AG08395 (cell line): ENCODE results near the gene EEF1A2.

ENCODE experiments used
- DNase-seq: peaks from one replicate; pipeline ENCODE4 v3.0.0; 2012; ENCODE audit warnings: mixed read lengths, low spot score

Gene EEF1A2

GRCh38 chr20:63500151-63500901 is 1.4 kb upstream of the EEF1A2 start:
- DNase-seq = no peak

GRCh38 chr20:63499338-63499969 is 571 bp upstream of the EEF1A2 start:
- DNase-seq = no peak

- peak; percentile 54 for DNase-seq
These were observed 642 bp downstream of the EEF1A2 start for GRCh38 chr20:63497946-63498935.

DNA sequence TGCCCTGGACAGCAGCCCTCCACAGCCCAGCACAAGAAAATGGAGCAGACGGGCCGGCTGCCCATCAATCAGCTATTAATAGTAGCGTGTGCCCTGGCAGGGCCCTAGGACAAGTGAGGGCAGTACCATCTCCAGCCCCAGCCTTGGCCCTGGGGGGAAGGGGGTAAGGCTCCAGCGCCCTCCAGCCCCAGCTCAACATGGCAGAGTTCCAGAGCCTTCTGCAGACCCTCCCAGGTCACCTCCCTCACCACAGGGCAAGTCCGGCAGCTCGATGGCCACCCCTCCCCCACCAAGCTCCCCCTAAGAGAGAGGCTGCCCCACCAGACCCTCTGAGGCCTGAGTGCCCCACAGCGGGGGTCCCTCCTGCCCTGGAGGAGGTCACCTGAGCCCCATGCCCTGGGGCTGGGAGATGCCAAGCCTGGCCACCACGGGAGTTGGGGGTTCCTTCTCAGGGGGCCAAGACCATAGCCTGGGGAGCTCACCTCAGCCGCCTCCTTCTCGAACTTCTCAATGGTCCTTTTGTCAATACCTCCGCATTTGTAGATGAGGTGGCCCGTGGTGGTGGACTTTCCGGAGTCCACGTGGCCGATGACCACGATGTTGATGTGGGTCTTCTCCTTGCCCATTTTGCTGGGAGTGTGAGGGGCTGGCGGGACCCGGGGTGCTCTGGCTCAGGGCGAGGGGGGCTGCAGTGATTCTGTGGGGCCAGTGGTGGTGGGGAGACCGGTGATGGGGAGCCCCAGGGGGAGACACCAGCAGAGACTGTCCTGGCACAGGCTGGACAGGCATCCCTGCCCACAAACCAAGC is 1.5 kb downstream of the EEF1A2 start:
- no peak for DNase-seq

GRCh38 chr20:63496596-63497120 is 2.2 kb downstream of the EEF1A2 start:
- DNase-seq = no peak

- peak; percentile 72 for DNase-seq
These were observed 2.9 kb downstream of the EEF1A2 start for GRCh38 chr20:63495741-63496595.

- no peak for DNase-seq
These were observed 3.6 kb downstream of the EEF1A2 start for GRCh38 chr20:63495167-63495720.

GRCh38 chr20:63494420-63495166 is 4.3 kb downstream of the EEF1A2 start:
- no peak for DNase-seq

GRCh38 chr20:63494084-63494419 is 4.8 kb downstream of the EEF1A2 start:
- no peak for DNase-seq

DNA sequence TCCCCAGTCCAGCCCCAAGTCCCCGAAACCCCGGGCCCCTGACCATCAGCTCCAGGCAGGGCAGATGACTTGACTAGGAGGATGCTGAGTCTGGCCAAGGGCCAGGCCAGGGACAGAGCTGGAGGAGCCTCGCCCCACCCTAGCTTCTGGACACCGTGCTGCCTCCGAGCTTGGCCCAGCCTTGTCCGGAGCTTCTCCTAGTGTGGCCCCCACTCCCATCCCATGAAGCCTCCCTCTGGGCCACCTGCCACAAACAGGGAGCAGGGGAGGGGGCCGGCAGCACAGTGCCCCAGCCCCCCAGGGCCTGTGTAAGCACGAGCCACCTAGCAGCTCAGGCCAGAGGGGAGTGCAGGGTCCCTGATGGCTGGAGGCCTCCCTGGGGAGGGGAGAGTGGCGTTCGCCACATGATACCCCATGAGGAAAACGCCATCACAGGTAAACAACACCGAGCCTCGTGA is 5.3 kb downstream of the EEF1A2 start:
- no peak for DNase-seq

DNA sequence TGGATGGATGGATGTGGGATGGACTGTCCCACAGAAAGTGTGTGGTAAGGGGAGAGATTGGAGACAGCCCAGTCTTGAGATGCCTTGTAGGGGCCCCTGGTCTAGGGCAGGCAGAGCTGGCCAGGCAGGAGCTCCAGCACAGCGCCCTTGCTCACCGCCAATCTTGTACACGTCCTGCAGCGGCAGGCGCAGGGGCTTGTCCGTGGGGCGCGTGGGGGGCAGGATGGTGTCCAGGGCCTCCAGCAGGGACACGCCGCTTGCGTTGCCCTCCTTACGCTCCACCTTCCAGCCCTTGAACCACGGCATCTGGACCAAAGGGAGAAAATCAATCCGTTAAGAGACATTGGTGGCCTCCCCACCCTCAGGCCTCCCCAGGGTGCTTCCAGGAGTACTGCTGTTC is 5.9 kb downstream of the EEF1A2 start:
- DNase-seq = no peak

DNA sequence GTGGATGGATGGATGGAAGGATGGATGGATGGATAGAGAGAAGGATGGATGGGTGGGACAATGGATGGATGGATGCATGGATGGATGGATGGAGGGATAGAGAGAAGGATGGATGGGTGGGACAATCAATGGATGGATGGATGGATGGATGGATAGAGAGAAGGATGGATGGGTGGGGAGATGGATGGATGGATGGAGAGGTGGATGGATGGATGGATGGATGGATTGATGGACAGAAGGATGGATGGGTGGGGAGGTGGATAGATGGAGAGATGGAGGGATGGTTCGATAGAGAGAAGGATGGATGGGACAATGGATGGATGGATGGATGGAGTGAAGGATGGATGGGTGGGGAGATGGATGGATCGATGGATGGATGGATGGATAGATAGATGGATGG is 6.4 kb downstream of the EEF1A2 start:
- no peak for DNase-seq

DNA sequence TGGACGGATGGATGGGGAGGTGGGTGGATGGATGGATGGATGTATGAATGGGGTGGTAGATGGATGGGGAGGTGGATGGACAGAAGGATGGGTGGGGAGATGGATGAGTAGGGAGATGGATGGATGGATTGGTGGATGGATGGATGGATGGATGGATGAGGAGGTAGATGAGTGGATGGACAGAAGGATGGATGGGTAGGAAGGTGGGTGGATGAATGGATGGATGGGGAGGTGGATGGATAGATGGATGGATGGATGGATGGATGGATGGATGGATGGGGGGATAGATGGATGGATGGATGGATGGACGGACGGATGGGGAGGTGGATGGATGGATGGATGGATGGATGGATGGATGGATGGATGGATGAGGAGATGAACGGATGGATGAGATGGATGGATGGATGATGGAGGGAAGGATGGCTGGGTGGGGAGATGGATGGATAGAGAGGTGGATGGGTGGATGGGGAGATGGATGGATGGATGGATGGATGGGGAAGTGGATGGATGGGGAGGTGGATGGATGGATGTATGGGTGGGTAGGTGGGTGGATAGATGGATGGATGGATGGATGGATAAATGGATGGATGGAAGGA is 7.2 kb downstream of the EEF1A2 start:
- DNase-seq = no peak

- DNase-seq = no peak
These were observed 7.8 kb downstream of the EEF1A2 start for GRCh38 chr20:63491078-63491477.

GRCh38 chr20:63490416-63490815 is 8.5 kb downstream of the EEF1A2 start:
- no peak for DNase-seq

- no peak for DNase-seq
These were observed 10.3 kb downstream of the EEF1A2 start for GRCh38 chr20:63488315-63489251.

GRCh38 chr20:63487781-63488241 is 11.1 kb downstream of the EEF1A2 start:
- DNase-seq = no peak
